Measurements from ENCODE around the gene HAT1.

DNA sequence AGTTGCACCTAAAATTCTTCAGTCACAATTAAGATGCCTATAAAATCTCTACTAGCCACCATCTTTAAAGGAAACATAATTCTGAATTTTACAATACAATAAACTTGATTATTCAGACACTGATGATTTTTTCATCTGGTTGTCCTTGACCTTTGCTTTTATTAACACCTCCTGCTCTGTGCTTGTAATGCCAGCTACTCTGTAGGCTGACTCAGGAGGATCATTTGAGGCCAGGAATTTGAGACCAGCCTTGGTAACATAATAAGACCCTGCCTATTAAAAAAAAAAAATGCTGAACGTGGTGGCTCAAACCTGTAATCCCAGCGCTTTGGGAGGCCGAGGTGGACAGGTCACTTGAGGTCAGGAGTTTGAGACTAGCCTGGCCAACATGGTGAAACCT lies 38.3 kb downstream of the HAT1 start:
- TF ChIP-seq EZH2 (IDR thresholded peaks at IDR 0.05; ENCODE audit: low read length, unreplicated experiment) (no peak), EZH2phosphoT487 (IDR thresholded peaks at IDR 0.05; ENCODE audit: borderline replicate concordance, low read length) (no peak)
- TF ChIP-seq, protein P1, sequence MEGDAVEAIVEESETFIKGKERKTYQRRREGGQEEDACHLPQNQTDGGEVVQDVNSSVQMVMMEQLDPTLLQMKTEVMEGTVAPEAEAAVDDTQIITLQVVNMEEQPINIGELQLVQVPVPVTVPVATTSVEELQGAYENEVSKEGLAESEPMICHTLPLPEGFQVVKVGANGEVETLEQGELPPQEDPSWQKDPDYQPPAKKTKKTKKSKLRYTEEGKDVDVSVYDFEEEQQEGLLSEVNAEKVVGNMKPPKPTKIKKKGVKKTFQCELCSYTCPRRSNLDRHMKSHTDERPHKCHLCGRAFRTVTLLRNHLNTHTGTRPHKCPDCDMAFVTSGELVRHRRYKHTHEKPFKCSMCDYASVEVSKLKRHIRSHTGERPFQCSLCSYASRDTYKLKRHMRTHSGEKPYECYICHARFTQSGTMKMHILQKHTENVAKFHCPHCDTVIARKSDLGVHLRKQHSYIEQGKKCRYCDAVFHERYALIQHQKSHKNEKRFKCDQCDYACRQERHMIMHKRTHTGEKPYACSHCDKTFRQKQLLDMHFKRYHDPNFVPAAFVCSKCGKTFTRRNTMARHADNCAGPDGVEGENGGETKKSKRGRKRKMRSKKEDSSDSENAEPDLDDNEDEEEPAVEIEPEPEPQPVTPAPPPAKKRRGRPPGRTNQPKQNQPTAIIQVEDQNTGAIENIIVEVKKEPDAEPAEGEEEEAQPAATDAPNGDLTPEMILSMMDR (conservative IDR thresholded peaks at IDR 0.05; ENCODE audit: low read depth, low read length), result no peak

Measured in PC-3 (cell line).